ENCODE measurements around the gene HSPBP1. TPM values are rescaled to one million over a fixed set of nuclear protein-coding genes. Genes with fewer than 3 reads are reported as not detected.

HSPBP1 gene
- total and polyA plus RNA-seq, 2 of the 13 experiments (the other 11 are each of a cell fraction or from before 2014, with no cell fraction given) = 22.3 to 33.7 TPM

DNA sequence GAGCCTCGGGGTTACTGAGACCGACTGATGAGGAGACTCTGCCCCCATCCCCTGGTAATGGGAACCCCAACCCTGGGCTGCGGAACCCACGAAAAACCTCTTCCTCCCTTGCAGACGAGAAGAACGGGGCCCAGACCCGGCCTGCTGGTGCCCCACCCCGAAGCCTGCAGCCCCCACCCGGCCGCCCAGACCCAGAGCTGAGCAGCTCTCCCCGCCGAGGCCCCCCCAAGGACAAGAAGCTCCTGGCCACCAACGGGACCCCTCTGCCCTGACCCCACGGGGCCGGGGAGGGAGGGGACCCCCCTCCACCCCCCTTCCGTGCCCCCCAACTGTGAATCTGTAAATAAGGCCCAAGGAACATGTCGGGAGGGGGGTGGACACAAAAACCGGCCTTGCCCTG, 31.9 kb upstream of the HSPBP1 start (continued):
- TF ChIP-seq SP5 (CRISPR knock-in tag; IDR thresholded peaks at IDR 0.05; ENCODE audit: borderline replicate concordance, low read depth) = no peak

DNA sequence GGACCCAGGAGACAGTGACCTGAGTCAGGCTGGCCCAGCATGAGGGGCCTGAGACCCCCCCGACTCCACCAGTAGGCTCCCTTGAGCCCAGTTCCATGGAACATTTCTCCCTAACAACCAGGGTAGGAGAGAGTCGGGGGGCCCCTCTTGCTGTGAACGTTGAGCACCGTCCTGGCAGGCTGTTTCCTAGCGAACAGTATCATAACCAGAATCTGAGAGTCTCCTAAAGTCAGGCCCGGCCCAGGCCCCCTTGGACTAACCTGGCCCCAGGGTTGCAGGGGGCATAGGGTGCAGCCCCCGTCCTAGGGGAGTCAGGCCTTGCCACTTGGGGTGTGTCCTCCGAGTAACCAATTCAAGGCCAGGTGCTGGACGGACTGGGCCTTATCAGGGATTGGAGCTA, 31.5 kb upstream of the HSPBP1 start:
- H3K36me3 ChIP-seq (replicated peaks in 1 of 2; ENCODE audit: control insufficient read depth in 1 of 2, insufficient read depth in 2 of 2, low read length in 2 of 2) = no peaks in the 10 kb centered on the region
- no peak for FAIRE-seq
- POLR2A ChIA-PET = no interaction called here
- ATAC-seq = no peak
- no peaks in the 10 kb centered on the region for H4K20me1 ChIP-seq (ENCODE audit: insufficient read depth, low read length)
- no peak overlapping the region for H3K9ac ChIP-seq (ENCODE audit: insufficient read depth, low read depth, low read length)
- intact Hi-C loops (cut with micrococcal nuclease; ENCODE audit: unreplicated experiment) (no loop called here), in situ Hi-C loops (cut with HindIII; ENCODE audit: extremely low pct_ligation_motif_present, low pct_unique_long_range_greater_than_20kb) (no loop called here)
- whole genome bisulfite sequencing (ENCODE audit: low lambda C conversion rate) = 25% methylated on average over 4 of the region's 9 CpGs
- H3K27ac ChIP-seq (ENCODE audit: extremely low read length, insufficient read depth, low read length) = no peak overlapping the region
- H3K27me3 ChIP-seq (ENCODE audit: control insufficient read depth in 1 of 2, insufficient read depth in 2 of 2, low read length in 2 of 2) = peaks cover 0 to 5% of the 10 kb centered on the region in 2 experiments; a peak in 1 of 5 replicates
- CTCF ChIA-PET (ENCODE audit: low intra/inter-chr PET ratio, low total read pairs) = no interaction called here
- H3K4me2 ChIP-seq (ENCODE audit: low read depth, low read length) = no peak overlapping the region
- TF ChIP-seq ZNF343 (CRISPR knock-in tag; IDR thresholded peaks at IDR 0.05) (no peak), AHR (CRISPR knock-in tag; IDR thresholded peaks at IDR 0.05) (no peak), ARNT (IDR thresholded peaks at IDR 0.05) (no peak), WIZ (CRISPR knock-in tag; IDR thresholded peaks at IDR 0.05) (no peak), YEATS4 (CRISPR knock-in tag; IDR thresholded peaks at IDR 0.05; ENCODE audit: borderline replicate concordance) (no peak), HOXA7 (CRISPR knock-in tag; IDR thresholded peaks at IDR 0.05) (no peak), HNF4A (CRISPR knock-in tag; IDR thresholded peaks at IDR 0.05) (no peak)
- TF ChIP-seq, protein P1, sequence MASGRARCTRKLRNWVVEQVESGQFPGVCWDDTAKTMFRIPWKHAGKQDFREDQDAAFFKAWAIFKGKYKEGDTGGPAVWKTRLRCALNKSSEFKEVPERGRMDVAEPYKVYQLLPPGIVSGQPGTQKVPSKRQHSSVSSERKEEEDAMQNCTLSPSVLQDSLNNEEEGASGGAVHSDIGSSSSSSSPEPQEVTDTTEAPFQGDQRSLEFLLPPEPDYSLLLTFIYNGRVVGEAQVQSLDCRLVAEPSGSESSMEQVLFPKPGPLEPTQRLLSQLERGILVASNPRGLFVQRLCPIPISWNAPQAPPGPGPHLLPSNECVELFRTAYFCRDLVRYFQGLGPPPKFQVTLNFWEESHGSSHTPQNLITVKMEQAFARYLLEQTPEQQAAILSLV (CRISPR knock-in tag; IDR thresholded peaks at IDR 0.05; ENCODE audit: borderline replicate concordance) = no peak
- BruUV-seq (replicated peaks) = no TSS peak
- H3K4me3 ChIP-seq (replicated peaks in 1 of 3; ENCODE audit: insufficient read depth in 1 of 3, low read depth in 2 of 3, low read length in 3 of 3) = no peak overlapping the region
- no peaks in the 10 kb centered on the region for H3K9me3 ChIP-seq (ENCODE audit: low read length)
- no peak for DNase-seq (ENCODE audit: low spot score)
- peaks cover 14% of the 10 kb centered on the region for H3K4me1 ChIP-seq (ENCODE audit: insufficient read depth, low read length)
- H2AFZ ChIP-seq (ENCODE audit: low read length) = no peak overlapping the region
- H3K79me2 ChIP-seq (ENCODE audit: insufficient read depth, low read length) = no peaks in the 10 kb centered on the region

Measured in HepG2 (cell line).